Lower lobe of right lung (tissue), 2 donors: ENCODE measurements around the gene TOP2A. TPM values are rescaled to one million over a fixed set of nuclear protein-coding genes. Genes with fewer than 3 reads are reported as not detected.
A peak's percentile ranks its signal among the peaks of the same experiment; 100 is the strongest.

Source experiments
- ATAC-seq, 2 donors: fragments of 200-7000 bp; cut with Tn5 transposase; one replicate each; pipeline ENCODE4 v1.9.1; 2020 to 2022; ENCODE audit warnings: mild to moderate bottlenecking in 2 of 2, moderate library complexity in 2 of 2
- DNase-seq: peaks from one replicate; pipeline ENCODE4 v3.0.0-alpha.2; 2020
- H3K27ac ChIP-seq: fragments of 200-600 bp; one replicate; pipeline ENCODE4 v1.8.0; 2022
- H3K27me3 ChIP-seq: fragments of 200-600 bp; one replicate; pipeline ENCODE4 v1.8.0; 2022; ENCODE audit warnings: low read depth
- H3K36me3 ChIP-seq: fragments of 200-600 bp; one replicate; pipeline ENCODE4 v1.8.0; 2022; ENCODE audit warnings: mild to moderate bottlenecking
- H3K4me1 ChIP-seq: fragments of 200-600 bp; one replicate; pipeline ENCODE4 v1.8.0; 2022
- H3K4me3 ChIP-seq: fragments of 200-600 bp; one replicate; pipeline ENCODE4 v1.8.0; 2022; ENCODE audit warnings: mild to moderate bottlenecking
- H3K9me3 ChIP-seq: fragments of 200-600 bp; one replicate; pipeline ENCODE4 v1.8.0; 2022
- CTCF ChIP-seq: fragments of 200-600 bp; IDR thresholded peaks from one replicate; pipeline ENCODE4 v1.8.0; 2022; ENCODE audit warnings: antibody characterized with exemption, mild to moderate bottlenecking
- intact Hi-C: fragments of 100-400 bp; cut with DNase I; formaldehyde crosslinking; loops from one replicate; pipeline ENCODE4 v1.11.0; 2022
- total RNA-seq: library from RNA; stranded (reverse); fragmentation: NEBNext Ultra II Directional; extraction: Animal tissue kit (Norgen Biotek cat#: 25700); gene quantifications from one replicate; pipeline ENCODE4 v1.2.1, GENCODE V29; 2021
- donor health status: DM: no; HTN: yes; CAD: no; lungs with severe emphysema.

TOP2A gene
- total RNA-seq, 1 donor from 2014 or later, result 6.7 TPM

- ATAC-seq (no peak), DNase-seq (no peak)
- Histone ChIP-seq H3K4me3 (no peak overlapping the region), H3K36me3 (peaks cover 90% of the 10 kb centered on the region), H3K27ac (no peak overlapping the region), H3K4me1 (peaks cover 74% of the 10 kb centered on the region), H3K9me3 (no peaks in the 10 kb centered on the region), H3K27me3 (no peaks in the 10 kb centered on the region)
- intact Hi-C loops, result no loop called here
- no peak for TF ChIP-seq CTCF
Observed at GRCh38 chr17:40352237-40352778, 65.4 kb downstream of the TOP2A start.

- Histone ChIP-seq H3K36me3 (peaks cover 85% of the 10 kb centered on the region), H3K27ac (peak overlapping the region; percentile 11), H3K9me3 (no peaks in the 10 kb centered on the region), H3K4me1 (peaks cover 80% of the 10 kb centered on the region), H3K4me3 (no peak overlapping the region), H3K27me3 (no peaks in the 10 kb centered on the region)
- TF ChIP-seq CTCF, result no peak
- no peak for ATAC-seq
- no peak for DNase-seq
- intact Hi-C loops, result no loop called here
Observed at GRCh38 chr17:40351359-40352236, 66.1 kb downstream of the TOP2A start.

GRCh38 chr17:40350689-40351358 is 66.9 kb downstream of the TOP2A start:
- H3K36me3 ChIP-seq, result peaks cover 78% of the 10 kb centered on the region
- no peak for DNase-seq
- TF ChIP-seq CTCF, result no peak
- H3K9me3 ChIP-seq, result no peaks in the 10 kb centered on the region
- peaks cover 88% of the 10 kb centered on the region for H3K4me1 ChIP-seq
- no peaks in the 10 kb centered on the region for H3K27me3 ChIP-seq
- intact Hi-C loops, result no loop called here
- H3K27ac ChIP-seq, result peak overlapping the region; percentile 37
- no peak overlapping the region for H3K4me3 ChIP-seq
- no peak for ATAC-seq

- ATAC-seq, result no peak
- Histone ChIP-seq H3K36me3 (peaks cover 70% of the 10 kb centered on the region), H3K27ac (peak overlapping the region; percentile 37)
Observed at GRCh38 chr17:40349895-40350688, 67.6 kb downstream of the TOP2A start.

More at GRCh38 chr17:40349895-40350688, 67.6 kb downstream of the TOP2A start:
- H3K9me3 ChIP-seq, result no peaks in the 10 kb centered on the region
- intact Hi-C loops, result no loop called here
- peaks cover 87% of the 10 kb centered on the region for H3K4me1 ChIP-seq
- DNase-seq, result no peak
- H3K27me3 ChIP-seq, result no peaks in the 10 kb centered on the region
- no peak for TF ChIP-seq CTCF
- no peak overlapping the region for H3K4me3 ChIP-seq
